ENCODE results near the gene MBTPS1. TPM values are rescaled to one million over a fixed set of nuclear protein-coding genes. Genes with fewer than 3 reads are reported as not detected.
"Not testable (repeated sequence)": the region's sequence is repeated elsewhere in the genome, so short reads cannot be mapped to it uniquely, and the experiment has no call there.

The MBTPS1 gene
- total RNA-seq, 1 experiment from 2014 or later: 77.9 TPM

DNA sequence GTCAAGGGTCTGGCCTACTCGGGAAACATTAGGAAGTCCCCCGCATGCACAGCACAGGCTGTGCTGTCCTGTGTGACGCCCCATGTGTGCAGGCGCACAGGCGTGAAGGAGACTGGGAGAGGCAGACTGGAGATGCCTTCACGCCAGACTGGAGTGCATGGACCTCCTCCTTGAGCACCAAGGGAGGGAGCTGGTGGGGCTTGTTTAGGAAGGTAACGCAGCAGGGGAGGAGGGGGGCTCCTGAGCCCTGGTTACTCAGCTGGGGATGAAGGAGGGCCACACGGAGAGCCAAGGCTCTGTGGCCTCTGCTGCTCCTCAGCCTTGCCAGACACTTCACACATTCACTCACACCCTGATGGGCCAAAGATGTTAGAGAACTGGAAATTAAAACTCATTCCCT, 20.5 kb upstream of the MBTPS1 start:
- DNase-seq (ENCODE audit: low spot score): no peak

DNA sequence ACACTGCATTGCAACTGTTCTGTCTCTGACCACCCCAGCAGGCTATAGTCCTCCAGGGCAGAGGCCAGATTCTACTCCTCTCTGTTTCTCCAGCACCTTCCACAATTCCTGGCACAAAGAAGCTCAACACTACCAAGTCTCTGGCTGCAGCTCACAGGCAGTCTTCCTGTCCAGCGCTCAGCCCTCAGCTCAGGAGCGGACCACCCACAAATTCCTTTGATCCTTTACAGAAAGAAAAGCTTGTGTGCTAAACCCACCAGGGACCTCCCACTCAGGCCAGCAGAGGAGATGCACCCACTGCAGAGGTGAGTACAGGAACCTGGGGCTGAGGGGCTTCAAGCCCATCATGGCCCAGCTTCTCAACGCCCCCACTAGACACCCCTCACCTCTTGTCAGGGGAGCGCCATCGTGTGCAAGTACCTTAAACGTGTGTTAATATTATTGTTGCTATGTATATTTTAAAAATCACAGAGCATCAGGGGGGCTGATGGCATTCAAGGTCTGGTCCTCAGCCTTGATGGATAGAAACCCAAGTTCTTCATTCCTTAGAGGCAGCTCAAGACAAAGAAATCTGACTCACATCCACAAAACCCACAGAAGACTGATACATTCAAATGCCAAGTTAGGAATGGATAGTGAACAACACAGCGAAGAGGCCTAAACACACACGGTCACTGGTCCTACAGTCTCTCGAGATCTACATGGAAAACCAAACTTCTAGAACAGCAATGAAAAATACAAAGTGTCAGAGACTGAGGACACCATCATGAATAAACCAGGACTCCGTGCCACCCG, 19.8 kb upstream of the MBTPS1 start:
- no peak for DNase-seq (ENCODE audit: low spot score)

DNA sequence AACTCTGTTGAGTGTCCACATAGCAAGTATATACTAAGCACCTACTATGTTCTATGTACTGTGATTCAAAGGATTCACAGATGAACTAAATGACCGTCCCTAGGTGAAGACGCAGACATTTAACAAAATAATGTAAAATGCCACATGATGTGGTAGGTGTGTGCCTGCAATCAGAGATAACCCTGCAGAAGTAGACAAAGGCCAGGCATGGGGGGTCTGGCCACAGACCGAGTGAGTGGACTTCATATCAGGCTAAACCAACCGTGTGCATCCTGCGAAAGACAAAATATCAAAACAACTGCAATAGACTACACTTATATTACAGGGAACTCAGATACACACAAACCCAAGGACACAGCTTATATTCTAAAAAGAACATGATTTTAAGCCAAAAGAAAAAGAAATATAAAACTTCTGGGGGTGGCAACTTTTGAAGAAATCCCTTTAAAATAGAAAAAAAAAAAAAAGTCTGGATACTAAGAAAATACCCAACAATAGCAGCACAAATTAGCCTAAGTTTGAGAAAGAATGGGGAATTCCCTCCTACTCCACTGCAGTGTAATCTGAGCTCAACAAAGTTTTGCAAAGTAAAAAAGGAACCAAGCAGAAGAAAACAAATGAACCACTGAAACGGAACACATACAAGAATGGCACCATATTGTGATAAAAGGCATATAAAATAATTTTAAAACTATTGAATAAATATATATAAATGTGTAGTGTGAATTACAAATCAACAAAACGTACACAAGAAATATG, 16.0 kb upstream of the MBTPS1 start:
- no peak for DNase-seq (ENCODE audit: low spot score)

DNA sequence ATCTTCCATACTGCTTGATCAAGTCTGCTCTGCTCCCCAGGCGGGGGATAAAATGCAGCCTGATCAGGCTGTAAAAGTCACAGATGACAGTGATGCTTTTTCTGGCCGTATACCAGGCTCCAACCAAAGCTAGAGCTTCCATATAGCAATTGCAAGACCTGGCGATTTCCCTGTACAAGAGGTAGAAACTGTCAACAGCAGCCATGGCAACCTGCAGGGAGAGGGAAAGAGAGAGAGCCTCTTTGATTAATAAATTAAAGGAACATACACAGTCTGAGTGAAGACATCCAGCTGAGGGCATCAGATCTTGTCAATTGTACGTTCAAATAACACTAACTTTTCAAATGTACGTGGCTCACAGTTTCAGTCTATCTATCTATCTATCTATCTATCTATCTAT, 14.4 kb upstream of the MBTPS1 start:
- DNase-seq (ENCODE audit: low spot score): no peak

DNA sequence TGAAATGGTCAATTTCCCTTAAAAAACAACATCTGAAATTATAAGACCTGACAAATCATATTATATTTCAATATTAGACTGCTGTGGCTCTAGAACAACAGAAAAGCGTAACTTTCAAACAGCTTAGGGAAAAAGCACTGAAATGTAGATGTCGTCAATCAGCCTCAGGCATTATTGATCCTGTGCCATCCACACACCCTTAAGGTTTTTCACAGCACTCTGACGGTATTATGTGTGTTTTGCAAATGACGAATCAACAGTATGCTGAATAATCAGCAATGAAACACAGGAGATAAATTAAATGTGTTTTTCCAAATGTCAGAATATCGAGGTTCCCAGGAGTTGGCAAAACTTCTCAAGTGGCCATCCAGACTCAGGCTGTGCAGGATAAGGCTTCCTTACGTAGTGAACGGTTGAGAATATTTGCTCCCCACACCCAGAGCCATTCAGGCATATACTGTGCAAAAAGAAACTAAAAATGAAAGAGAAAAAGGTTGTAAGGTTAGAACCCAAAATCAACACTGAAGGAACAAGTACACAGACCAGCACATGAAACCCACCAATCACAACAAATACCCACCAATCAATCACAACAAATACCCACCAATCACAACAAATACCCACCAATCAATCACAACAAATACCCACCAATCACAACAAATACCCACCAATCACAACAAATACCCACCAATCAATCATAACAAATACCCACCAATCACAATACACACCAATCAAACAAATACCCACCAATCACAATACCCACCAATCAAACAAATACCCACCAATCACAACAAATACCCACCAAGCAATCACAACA, 7.7 kb upstream of the MBTPS1 start:
- DNase-seq (ENCODE audit: low spot score): no peak

DNA sequence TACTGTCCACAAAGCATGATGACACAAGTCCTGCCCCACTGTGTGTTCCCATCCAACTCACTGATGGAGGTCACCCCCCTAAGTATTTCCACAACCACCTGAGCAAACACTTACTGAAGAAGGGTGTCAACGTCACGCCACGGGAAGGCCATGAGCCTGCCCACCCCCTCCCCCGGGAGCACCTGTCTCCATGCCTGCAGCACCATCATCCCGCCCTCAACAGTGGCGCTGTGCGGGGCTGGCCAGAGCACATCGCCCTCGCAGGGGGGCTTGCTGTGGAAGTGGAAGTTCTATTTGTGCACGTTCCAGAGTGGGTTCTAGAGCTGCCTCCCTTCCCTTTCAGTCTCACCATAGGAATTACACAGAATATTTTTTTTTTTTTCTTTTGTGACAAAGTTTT, 4.3 kb upstream of the MBTPS1 start:
- DNase-seq (ENCODE audit: low spot score): no peak

DNA sequence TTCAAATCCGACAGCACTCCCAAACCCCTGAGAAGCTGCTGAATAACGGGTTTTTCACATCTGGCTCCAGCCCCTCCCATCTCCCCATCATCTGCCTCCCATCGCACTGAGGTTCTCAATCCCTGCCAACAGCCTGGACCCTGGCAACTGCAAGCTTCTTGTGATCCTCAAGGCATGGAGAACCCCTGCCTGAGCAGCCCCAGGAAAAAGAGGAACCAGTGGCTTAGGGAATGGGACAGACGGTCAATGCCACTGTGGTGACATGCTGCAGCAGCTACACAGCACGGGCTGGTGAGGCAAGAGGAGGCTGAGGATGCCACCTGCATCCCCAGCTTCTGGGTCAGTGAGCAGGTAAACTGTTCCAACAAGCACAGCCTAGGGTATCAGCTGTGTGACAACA, 3.3 kb upstream of the MBTPS1 start:
- no peak for DNase-seq (ENCODE audit: low spot score)

DNA sequence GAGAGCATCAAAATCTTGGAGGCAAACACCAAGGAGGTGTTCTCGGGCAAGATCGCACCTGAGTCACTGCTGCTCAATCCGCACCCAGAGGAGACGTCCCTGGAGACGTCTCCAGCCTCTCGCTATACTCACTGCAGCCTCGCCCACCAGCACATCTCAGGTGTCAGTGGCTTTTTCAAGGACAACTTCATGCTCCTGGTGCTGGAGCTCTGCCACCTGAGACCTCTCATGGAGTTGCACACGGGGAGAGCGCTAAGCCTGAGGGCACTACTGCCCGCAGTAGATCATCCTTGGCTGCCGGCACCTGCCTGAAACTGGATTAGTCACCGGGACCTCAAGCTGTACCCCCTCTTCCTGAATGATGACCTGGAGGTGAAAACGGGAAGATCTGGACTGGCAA, 2.6 kb upstream of the MBTPS1 start:
- DNase-seq (ENCODE audit: low spot score): no peak

DNA sequence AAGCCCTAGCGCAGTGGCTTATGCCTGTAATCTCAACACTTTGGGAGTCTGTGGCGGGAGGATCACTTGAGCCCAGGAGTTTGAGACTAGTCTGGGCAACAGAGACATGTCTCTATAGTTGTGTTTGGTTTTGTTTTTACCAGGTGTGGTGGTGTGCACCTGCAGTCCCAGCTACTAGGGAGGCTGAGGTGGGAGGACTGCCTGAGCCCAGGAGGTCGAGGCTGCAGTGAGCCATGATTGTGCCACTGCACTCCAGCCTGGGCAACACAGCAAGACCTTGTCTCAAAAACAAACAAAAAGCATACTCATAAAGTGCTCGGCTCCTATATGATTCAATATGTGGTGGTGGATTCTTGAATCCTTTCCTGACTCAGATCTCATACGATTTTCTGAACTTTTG, 1.6 kb upstream of the MBTPS1 start:
- not testable (repeated sequence) for DNase-seq (ENCODE audit: low spot score)

DNA sequence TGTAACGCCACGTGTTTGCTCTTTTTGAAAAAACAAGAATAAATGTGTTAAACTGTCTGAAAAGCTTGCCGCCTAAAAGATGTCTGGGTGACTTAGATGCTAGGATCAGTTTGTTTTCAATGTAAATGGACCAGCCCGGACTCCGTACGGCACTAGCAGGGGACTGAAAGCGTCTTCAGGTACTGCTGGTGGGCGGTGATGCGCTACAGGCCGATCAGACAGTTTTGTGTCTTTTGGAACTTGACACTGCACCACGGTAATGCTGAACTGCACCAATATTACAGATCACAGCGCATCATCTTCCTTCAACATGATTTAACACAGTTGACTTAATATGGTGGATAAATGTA, 727 bp upstream of the MBTPS1 start:
- DNase-seq (ENCODE audit: low spot score): no peak

DNA sequence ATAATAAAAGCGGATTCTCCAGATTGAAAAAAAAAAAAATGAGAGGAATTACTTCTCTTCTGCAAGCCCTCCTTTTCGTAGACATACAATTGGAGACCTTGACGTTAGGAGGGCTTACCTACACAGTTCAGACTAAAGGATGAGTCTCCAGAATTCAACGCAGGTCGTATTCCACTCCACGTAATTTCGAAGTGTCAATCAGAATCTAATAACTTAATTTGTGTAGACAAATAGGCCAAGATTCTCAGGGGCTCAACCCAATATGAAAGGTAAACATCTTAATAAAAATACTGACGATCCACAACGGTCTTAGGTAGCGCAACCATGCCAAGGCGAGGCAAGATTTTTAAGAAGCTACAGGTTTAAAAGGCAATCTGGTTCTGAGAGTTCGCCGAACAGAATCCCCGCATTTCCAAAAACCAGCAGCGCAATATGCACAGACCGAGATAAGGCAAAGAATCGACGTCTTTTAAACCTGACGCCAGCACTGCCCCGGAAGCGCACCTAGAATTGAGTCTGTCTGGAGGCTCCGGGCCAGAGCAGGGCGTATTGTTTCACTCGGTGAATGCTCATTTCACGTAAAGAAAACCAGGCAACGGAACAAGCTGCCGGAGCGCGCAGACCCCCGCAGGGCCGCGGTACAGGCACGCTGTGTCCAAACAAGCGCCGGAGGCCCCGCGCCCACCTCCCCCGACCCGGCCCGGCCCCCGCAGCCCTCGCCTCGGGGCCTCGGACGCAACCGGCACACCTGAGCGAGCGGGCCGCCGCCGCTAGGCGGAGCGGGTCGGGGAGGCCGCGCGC, 623 bp downstream of the MBTPS1 start:
- no peak for DNase-seq (ENCODE audit: low spot score)

DNA sequence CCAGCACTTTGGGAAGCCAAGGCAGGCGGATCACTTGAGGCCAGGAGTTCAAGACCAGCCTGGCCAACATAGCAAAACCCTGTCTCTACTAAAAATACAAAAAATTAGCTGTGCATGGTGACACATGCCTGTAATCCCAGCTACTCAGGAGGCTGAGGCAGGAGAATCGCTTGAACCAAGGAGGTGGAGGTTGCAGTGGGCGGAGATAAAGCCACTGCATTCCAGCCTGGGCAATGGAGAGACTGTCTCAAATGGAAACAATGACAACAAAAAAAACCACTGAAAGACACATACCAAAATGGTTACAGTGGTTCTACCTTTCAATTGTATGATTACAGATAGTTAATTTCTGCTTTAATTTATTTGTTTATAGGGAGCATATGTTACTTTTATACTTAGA, 4.8 kb downstream of the MBTPS1 start:
- not testable (repeated sequence) for DNase-seq (ENCODE audit: low spot score)

DNA sequence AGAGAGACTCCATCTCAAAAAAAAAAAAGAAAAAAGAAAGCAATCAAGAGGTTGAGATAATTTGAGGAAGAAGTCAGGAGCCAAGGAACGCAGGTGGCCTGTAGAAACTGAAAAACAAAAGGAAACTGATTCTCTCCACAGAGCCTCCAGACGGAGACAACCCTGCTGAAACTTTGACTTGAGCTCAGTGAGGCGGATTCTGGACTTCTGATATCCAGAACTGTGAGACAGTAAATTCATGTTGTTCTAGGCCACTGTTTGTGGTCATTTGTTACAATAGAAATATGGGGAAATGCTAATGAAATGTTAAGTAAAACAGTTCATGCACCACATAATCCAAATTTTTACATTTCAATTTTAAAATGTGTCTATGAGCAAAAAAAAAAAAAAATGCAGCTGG, 5.2 kb downstream of the MBTPS1 start:
- DNase-seq (ENCODE audit: low spot score): no peak

DNA sequence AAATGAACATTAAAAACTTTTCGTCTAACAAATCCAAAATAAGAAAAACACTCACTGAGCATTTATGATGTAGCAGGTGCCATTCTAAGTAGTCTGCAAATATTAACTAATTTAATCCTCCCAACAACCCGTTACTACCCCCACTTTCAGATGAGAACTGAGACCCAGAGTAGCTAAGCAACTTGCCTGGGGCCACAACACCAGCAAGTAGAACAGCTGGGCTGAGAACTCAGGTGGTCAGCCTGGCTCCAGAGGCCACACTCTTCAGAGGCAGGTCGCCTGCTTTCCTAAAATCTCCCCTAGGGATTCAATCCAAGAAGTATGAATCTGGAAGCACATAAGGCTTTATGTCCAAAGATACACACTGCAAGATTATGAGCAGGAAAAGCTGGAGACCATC, 6.2 kb downstream of the MBTPS1 start:
- no peak for DNase-seq (ENCODE audit: low spot score)

DNA sequence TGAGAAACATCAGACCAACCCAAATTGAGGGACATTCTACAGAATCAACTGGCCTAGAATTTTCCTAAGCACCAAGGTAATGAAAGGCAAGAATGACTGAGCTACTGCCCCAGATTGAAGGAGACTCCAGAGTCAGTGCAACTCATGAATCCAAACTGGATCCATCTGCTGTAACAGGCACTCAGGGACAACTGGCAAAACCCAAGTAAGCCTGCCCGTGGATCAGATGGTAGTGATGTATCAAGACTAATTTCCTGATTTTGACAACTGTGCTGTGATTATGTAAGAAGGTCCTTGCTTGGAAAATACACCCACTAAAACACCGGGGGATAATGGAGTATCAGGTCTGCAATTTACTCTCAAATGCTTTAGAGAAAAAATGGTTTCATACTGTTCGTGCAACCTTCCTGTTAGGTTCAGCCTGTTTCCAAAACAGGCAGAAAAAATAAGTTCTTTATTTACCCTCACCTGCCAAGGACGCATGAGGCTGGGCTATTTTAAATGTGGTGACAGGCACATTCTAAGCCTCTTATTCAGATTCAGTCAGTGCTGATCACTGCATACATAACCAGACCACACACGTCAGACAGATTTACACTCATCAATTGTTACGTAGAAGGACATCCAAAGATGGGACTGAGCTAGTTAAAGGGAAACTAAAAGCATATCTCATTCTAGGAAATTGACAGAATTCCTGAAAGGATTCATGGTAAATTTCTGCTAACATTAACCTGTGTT, 7.0 kb downstream of the MBTPS1 start:
- no peak for DNase-seq (ENCODE audit: low spot score)

DNA sequence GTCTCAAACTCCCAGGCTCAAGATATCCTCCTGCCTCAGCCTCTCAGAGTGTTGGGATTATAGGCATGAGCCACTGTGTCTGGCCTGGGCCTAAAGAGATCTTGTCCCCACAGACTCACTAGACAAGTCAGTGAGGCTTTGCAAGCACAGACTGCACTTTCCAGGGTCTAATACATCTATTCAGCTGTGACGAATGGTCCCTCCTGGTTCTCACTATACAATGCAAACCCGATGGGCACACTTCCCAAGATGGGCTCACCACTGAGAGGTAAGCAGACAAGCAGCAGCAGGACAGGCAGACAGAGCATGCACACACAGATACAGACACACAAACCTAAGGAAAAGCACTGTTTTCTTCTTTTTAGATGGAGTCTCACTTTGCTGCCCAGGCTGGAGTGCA, 8.8 kb downstream of the MBTPS1 start:
- DNase-seq (ENCODE audit: low spot score): no peak

DNA sequence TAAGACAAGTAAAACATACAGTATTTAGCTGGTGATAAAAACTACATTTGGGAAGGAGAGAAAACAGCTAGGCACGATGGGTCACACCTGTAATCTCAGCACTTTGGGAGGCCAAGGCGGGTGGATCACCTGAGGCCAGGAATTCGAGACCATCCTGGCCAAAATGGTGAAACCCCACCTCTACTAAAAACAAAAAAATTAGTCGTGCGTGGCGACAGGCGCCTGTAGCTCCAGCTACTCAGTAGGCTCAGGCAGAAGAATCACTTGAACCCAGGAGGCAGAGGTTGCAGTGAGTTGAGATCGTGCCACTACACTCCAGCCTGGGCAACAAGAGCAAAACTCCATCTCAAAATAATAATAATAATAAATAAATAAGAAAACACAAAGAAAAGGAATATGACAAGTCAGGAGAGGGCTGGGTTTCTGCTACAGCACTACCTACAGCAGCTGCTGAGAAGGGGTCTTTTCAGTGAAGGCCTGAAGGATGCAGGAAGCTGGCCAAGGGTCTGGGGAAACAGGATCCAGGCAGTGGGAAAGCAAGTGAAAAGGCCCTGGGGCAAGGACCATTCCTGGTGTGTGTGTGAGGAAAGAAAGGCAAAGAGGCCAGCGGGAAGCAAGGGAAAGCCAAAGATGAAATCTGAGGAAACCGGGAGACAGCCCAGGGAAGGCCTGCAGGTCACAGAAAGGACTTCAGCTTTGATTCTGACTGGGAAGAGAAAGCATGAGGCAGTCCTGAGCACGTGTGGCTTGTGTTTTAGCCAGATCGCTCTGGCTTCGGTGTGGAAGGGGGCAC, 10.6 kb downstream of the MBTPS1 start:
- DNase-seq (ENCODE audit: low spot score): no peak

DNA sequence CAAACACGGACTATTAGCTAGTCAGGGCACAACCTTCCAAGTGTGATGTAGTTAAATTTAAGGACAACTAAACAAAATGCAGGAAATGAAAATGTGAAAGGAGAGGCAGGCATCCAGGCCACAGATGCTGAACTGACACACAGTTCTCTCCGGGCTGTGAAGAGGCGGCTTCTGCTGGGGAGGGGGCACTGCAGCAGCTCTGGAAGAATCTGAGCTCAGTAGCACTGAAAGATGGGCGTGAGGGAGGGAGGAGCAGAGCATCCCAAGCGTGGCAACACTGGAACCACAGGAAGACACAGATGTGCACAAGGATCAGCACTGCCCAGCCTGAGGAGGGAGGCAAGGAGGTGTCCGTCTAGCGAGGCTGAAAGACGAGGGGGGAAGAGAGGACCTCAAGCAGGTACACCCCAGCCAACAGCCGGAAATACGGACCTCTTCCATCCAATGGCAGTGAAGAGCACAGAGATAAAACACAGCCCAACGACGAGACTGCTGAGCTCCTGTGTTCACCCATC, 11.4 kb downstream of the MBTPS1 start:
- no peak for DNase-seq (ENCODE audit: low spot score)

DNA sequence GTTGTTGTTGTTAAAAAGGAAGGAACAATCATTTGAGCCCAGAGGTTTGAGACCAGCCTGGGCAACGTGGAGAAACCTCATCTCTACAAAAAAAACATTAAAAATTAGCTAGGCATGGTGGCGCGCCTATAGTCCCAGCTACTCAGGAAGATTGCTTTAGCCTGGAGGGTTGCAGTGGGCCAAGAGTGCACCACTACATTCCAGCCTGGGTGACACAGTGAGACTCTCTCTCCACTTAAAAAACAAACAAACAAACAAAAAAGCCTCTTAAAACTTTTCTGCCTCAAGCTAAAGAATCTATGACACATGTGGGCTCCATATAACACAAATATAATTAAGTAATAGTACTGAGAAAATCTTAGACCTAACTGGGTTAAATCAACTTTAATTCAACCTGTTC, 12.5 kb downstream of the MBTPS1 start:
- no peak for DNase-seq (ENCODE audit: low spot score)

DNA sequence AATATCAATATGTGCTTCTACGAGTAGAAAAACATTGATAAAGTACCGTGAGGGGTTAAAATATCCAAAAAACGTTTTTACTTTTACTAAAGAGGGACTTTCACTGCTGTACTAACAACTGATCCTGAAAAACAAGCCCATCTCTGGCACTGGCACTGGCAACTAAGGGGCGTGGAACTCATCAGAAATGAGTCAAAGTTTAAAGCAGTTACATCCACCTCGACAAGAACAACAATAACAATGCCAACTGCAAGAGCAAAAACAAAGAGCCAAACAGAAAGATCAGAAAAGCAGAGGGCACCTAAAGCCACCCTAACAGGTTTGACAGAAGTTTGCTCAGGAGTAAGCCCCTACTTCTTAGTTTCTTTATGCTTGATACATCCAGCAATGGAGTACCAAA, 13.1 kb downstream of the MBTPS1 start:
- no peak for DNase-seq (ENCODE audit: low spot score)

Data from H4 (cell line).